Liver (tissue), 9 donors: ENCODE data around the gene PINK1. TPM values are rescaled to one million over a fixed set of nuclear protein-coding genes. Genes with fewer than 3 reads are reported as not detected.

Source experiments
- DNase-seq: peaks from one replicate; pipeline ENCODE4 v3.0.0-alpha.2; 2017; ENCODE audit warnings: low spot score
- H3K27ac ChIP-seq, 2 donors: one replicate each; pipeline ENCODE4 v1.7.0; 2013; ENCODE audit warnings: inconsistent platforms in 2 of 2, low read length in 2 of 2, control low read depth in 1 of 2, low read depth in 1 of 2, mild to moderate bottlenecking in 1 of 2
- H3K27me3 ChIP-seq, 4 donors: one replicate each; pipeline versions ENCODE4 v1.6.1 to v1.7.0; 2013; ENCODE audit warnings: low read length in 3 of 4, inconsistent platforms in 1 of 4, mild to moderate bottlenecking in 1 of 4, moderate library complexity in 1 of 4; ENCODE audit not compliant: control insufficient read depth in 4 of 4, insufficient read depth in 4 of 4
- H3K36me3 ChIP-seq, 4 donors: one replicate each; pipeline versions ENCODE4 v1.6.1 to v1.7.0; 2013; ENCODE audit warnings: low read length in 3 of 4, mild to moderate bottlenecking in 3 of 4, low read depth in 1 of 4, moderate library complexity in 1 of 4; ENCODE audit not compliant: control insufficient read depth in 4 of 4, insufficient read depth in 3 of 4
- H3K4me1 ChIP-seq, 4 donors: one replicate each; pipeline versions ENCODE4 v1.6.1 to v1.7.0; 2013; ENCODE audit warnings: low read length in 3 of 4, mild to moderate bottlenecking in 3 of 4, moderate library complexity in 1 of 4; ENCODE audit not compliant: control insufficient read depth in 4 of 4, insufficient read depth in 4 of 4
- H3K4me3 ChIP-seq, 3 donors: one replicate each; pipeline versions ENCODE4 v1.6.1 to v1.7.0; 2013; ENCODE audit warnings: low read length in 3 of 3, control low read depth in 1 of 3, low read depth in 1 of 3, mild to moderate bottlenecking in 1 of 3
- H3K9ac ChIP-seq, 2 donors: one replicate each; pipeline ENCODE4 v1.7.0; 2013; ENCODE audit warnings: low read length in 2 of 2, mild to moderate bottlenecking in 2 of 2, moderate library complexity in 2 of 2, control low read depth in 1 of 2, low read depth in 1 of 2
- H3K9me3 ChIP-seq, 4 donors: one replicate each; pipeline versions ENCODE4 v1.6.1 to v1.7.0; 2013; ENCODE audit warnings: low read length in 3 of 4; ENCODE audit not compliant: control insufficient read depth in 4 of 4
- CTCF ChIP-seq: fragments of 150-350 bp; IDR thresholded peaks from 2 replicates; pipeline ENCODE4 v1.5.1; 2017; ENCODE audit warnings: improper control_type of control experiment, low read depth, low read length; ENCODE audit not compliant: missing input control
- EGR1 ChIP-seq, 2 donors: IDR thresholded peaks; 2 replicates each; pipeline ENCODE4 v1.6.1; 2016 to 2018; ENCODE audit warnings: antibody characterized with exemption in 2 of 2, low read depth in 2 of 2
- FOXA1 ChIP-seq: IDR thresholded peaks from 2 replicates; pipeline ENCODE4 v1.6.1; 2016; ENCODE audit warnings: antibody characterized with exemption
- FOXA2 ChIP-seq: IDR thresholded peaks from 2 replicates; pipeline ENCODE4 v1.6.1; 2016; ENCODE audit warnings: antibody characterized with exemption
- GABPA ChIP-seq, 2 donors: IDR thresholded peaks in 1 of 2; conservative IDR thresholded peaks in 1 of 2; 2 replicates each; pipeline ENCODE4 v1.6.1; 2016; ENCODE audit warnings: antibody characterized with exemption in 2 of 2, mild to moderate bottlenecking in 1 of 2, moderate library complexity in 1 of 2
- HNF4A ChIP-seq, 2 donors: conservative IDR thresholded peaks; 2 replicates each; pipeline ENCODE4 v1.6.1; 2016; ENCODE audit warnings: antibody characterized with exemption in 2 of 2, mild to moderate bottlenecking in 2 of 2
- HNF4G ChIP-seq: IDR thresholded peaks from 2 replicates; pipeline ENCODE4 v1.6.1; 2016; ENCODE audit warnings: antibody characterized with exemption
- JUND ChIP-seq, 2 donors: IDR thresholded peaks; 2 replicates each; pipeline ENCODE4 v1.6.1; 2016; ENCODE audit warnings: antibody characterized with exemption in 2 of 2
- MAX ChIP-seq: IDR thresholded peaks from 2 replicates; pipeline ENCODE4 v1.6.1; 2016; ENCODE audit warnings: antibody characterized with exemption
- NR2F2 ChIP-seq: IDR thresholded peaks from 2 replicates; pipeline ENCODE4 v1.6.1; 2016; ENCODE audit warnings: antibody characterized with exemption
- RAD21 ChIP-seq, 2 donors: IDR thresholded peaks; 2 replicates each; pipeline ENCODE4 v1.6.1; 2016; ENCODE audit warnings: antibody characterized with exemption in 2 of 2, mild to moderate bottlenecking in 2 of 2
- RXRA ChIP-seq, 2 donors: IDR thresholded peaks; 2 replicates each; pipeline ENCODE4 v1.6.1; 2017 to 2018; ENCODE audit warnings: antibody characterized with exemption in 2 of 2, mild to moderate bottlenecking in 1 of 2
- SP1 ChIP-seq: IDR thresholded peaks from 2 replicates; pipeline ENCODE4 v1.6.1; 2018; ENCODE audit warnings: antibody characterized with exemption, mild to moderate bottlenecking
- TAF1 ChIP-seq: conservative IDR thresholded peaks from 2 replicates; pipeline ENCODE4 v1.6.1; 2016; ENCODE audit warnings: antibody characterized with exemption, mild to moderate bottlenecking
- YY1 ChIP-seq: IDR thresholded peaks from 2 replicates; pipeline ENCODE4 v1.6.1; 2016; ENCODE audit warnings: antibody characterized with exemption, mild to moderate bottlenecking
- WGBS: extraction: QIAGEN DNeasy Blood & Tissue Kit; methylation state at CpG from one replicate; pipeline ENCODE4 v1.1.7; 2013; 5-methylcytosine and 5-hydroxymethylcytosine counted together
- polyA plus RNA-seq, 2 donors: library from polyadenylated mRNA; stranded (reverse) in 1 of 2; unstranded in 1 of 2; fragments of 200-250 nt in 1 of 2; fragments of >200 nt in 1 of 2; fragmentation: Nextera tagmentation in 1 of 2; extraction: Ambion mirVana in 1 of 2; gene quantifications; one replicate each; pipeline versions ENCODE4 v1.2.1 to v1.2.3, GENCODE V29; 2013 to 2015
- total RNA-seq, 2 donors: library from RNA; depleted of rRNA; stranded (reverse); fragments of >200 nt; gene quantifications; one replicate each; pipeline ENCODE4 v1.2.3, GENCODE V29; 2014
- TF ChIP-seq, protein P1 (sequence below): IDR thresholded peaks from 2 replicates; pipeline ENCODE4 v1.6.1; 2016; ENCODE audit warnings: antibody characterized with exemption
- TF ChIP-seq, protein P2 (sequence below): IDR thresholded peaks from 2 replicates; pipeline ENCODE4 v1.6.1; 2016; ENCODE audit warnings: antibody characterized with exemption
- TF ChIP-seq, protein P3 (sequence below): IDR thresholded peaks from 2 replicates; pipeline ENCODE4 v1.6.1; 2016; ENCODE audit warnings: antibody characterized with exemption, mild to moderate bottlenecking
- donor health status: healthy.
- donor health status: healthy.
- donor health status: healthy.
- donor health status: healthy.
- donor health status: healthy.

Gene PINK1
- total and polyA plus RNA-seq, 4 donors, result 52.7 to 118 (median 62.2) TPM

- H3K27me3 ChIP-seq, result no peaks in the 10 kb centered on the region
- peak overlapping the region; percentile 62 to 83 for H3K9ac ChIP-seq
- no peaks in the 10 kb centered on the region for H3K9me3 ChIP-seq
- H3K4me3 ChIP-seq, result peak overlapping the region; percentile 56 to 96 (median 70)
- no peak for DNase-seq
- peak overlapping the region; percentile 92 to 95 for H3K27ac ChIP-seq
- WGBS, result under 1% methylated on average over 11 of the region's 11 CpGs
- H3K36me3 ChIP-seq, result peaks cover 6 to 22% (median 15%) of the 10 kb centered on the region in 4 donors
- peaks cover 9 to 18% (median 15%) of the 10 kb centered on the region in 4 donors for H3K4me1 ChIP-seq
- TF ChIP-seq FOXA2 (no peak), YY1 (no peak), MAX (no peak), JUND (IDR thresholded peaks at IDR 0.05) (no peak), HNF4G (no peak), GABPA (IDR thresholded peaks at IDR 0.05 in 1 of 2, conservative IDR thresholded peaks at IDR 0.05 in 1 of 2) (no peak), RXRA (IDR thresholded peaks at IDR 0.05) (no peak), NR2F2 (no peak), SP1 (no peak), TAF1 (no peak), FOXA1 (no peak), RAD21 (IDR thresholded peaks at IDR 0.05) (no peak), EGR1 (IDR thresholded peaks at IDR 0.05; ENCODE audit: low read depth in 2 of 2) (no peak), HNF4A (conservative IDR thresholded peaks at IDR 0.05) (no peak), CTCF (no peak)
- TF ChIP-seq, protein P1, sequence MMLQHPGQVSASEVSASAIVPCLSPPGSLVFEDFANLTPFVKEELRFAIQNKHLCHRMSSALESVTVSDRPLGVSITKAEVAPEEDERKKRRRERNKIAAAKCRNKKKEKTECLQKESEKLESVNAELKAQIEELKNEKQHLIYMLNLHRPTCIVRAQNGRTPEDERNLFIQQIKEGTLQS, result no peak
- TF ChIP-seq, protein P2, sequence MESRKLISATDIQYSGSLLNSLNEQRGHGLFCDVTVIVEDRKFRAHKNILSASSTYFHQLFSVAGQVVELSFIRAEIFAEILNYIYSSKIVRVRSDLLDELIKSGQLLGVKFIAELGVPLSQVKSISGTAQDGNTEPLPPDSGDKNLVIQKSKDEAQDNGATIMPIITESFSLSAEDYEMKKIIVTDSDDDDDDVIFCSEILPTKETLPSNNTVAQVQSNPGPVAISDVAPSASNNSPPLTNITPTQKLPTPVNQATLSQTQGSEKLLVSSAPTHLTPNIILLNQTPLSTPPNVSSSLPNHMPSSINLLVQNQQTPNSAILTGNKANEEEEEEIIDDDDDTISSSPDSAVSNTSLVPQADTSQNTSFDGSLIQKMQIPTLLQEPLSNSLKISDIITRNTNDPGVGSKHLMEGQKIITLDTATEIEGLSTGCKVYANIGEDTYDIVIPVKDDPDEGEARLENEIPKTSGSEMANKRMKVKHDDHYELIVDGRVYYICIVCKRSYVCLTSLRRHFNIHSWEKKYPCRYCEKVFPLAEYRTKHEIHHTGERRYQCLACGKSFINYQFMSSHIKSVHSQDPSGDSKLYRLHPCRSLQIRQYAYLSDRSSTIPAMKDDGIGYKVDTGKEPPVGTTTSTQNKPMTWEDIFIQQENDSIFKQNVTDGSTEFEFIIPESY, result no peak
- TF ChIP-seq, protein P3, sequence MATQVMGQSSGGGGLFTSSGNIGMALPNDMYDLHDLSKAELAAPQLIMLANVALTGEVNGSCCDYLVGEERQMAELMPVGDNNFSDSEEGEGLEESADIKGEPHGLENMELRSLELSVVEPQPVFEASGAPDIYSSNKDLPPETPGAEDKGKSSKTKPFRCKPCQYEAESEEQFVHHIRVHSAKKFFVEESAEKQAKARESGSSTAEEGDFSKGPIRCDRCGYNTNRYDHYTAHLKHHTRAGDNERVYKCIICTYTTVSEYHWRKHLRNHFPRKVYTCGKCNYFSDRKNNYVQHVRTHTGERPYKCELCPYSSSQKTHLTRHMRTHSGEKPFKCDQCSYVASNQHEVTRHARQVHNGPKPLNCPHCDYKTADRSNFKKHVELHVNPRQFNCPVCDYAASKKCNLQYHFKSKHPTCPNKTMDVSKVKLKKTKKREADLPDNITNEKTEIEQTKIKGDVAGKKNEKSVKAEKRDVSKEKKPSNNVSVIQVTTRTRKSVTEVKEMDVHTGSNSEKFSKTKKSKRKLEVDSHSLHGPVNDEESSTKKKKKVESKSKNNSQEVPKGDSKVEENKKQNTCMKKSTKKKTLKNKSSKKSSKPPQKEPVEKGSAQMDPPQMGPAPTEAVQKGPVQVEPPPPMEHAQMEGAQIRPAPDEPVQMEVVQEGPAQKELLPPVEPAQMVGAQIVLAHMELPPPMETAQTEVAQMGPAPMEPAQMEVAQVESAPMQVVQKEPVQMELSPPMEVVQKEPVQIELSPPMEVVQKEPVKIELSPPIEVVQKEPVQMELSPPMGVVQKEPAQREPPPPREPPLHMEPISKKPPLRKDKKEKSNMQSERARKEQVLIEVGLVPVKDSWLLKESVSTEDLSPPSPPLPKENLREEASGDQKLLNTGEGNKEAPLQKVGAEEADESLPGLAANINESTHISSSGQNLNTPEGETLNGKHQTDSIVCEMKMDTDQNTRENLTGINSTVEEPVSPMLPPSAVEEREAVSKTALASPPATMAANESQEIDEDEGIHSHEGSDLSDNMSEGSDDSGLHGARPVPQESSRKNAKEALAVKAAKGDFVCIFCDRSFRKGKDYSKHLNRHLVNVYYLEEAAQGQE, result no peak
Observed at GRCh38 chr1:20634065-20634593, 871 bp downstream of the PINK1 start.
